Esophagus squamous epithelium (tissue), 5 donors: ENCODE results near the gene SLF2. TPM values are rescaled to one million over a fixed set of nuclear protein-coding genes. Genes with fewer than 3 reads are reported as not detected.

Experiments
- DNase-seq: peaks from one replicate; lab custom pipeline; 2025; lab: John Stamatoyannopoulos, UW
- H3K27ac ChIP-seq, 4 donors: fragments of 200-600 bp; sonication (generic); one replicate each; pipeline ENCODE4 v1.5.1; 2016 to 2019; ENCODE audit warnings: mild to moderate bottlenecking in 1 of 4
- H3K27me3 ChIP-seq, 4 donors: fragments of 200-600 bp; sonication (generic); 1 replicate in 3 of 4; 2 replicates in 1 of 4; pipeline versions ENCODE4 v1.5.1 to v1.6.0; 2017 to 2021; ENCODE audit warnings: antibody characterized with exemption in 1 of 4
- H3K36me3 ChIP-seq, 3 donors: fragments of 200-600 bp; sonication (generic); one replicate each; pipeline ENCODE4 v1.5.1; 2016 to 2019
- H3K4me1 ChIP-seq, 3 donors: fragments of 200-600 bp; sonication (generic); one replicate each; pipeline ENCODE4 v1.5.1; 2017 to 2019
- H3K4me3 ChIP-seq, 4 donors: fragments of 200-600 bp; sonication (generic); 1 replicate in 3 of 4; 2 replicates in 1 of 4; pipeline ENCODE4 v1.5.1; 2016 to 2019; ENCODE audit warnings: mild to moderate bottlenecking in 2 of 4, moderate library complexity in 1 of 4
- H3K9me3 ChIP-seq, 3 donors: fragments of 200-600 bp; sonication (generic); one replicate each; pipeline ENCODE4 v1.5.1; 2016 to 2019
- CTCF ChIP-seq, 6 experiments: fragments of 450-650 bp in 4 of 6; fragments of 200-600 bp in 2 of 6; sonication (generic) in 2 of 6; IDR thresholded peaks; one replicate each; pipeline ENCODE4 v1.5.1; 2016 to 2019; ENCODE audit warnings: antibody characterized with exemption in 6 of 6, mild to moderate bottlenecking in 4 of 6, moderate library complexity in 4 of 6
- POLR2A ChIP-seq, 4 donors: fragments of 450-650 bp; IDR thresholded peaks; one replicate each; pipeline ENCODE4 v1.6.1; 2017; ENCODE audit warnings: antibody characterized with exemption in 4 of 4, mild to moderate bottlenecking in 4 of 4, moderate library complexity in 3 of 4
- WGBS, 2 donors: methylation state at CpG; one replicate each; pipeline ENCODE4 v1.1.5; 2018; 5-methylcytosine and 5-hydroxymethylcytosine counted together
- intact Hi-C: fragments of 100-400 bp; cut with DNase I; formaldehyde crosslinking; loops from one replicate; pipeline ENCODE4 v1.15.0; 2022
- total RNA-seq, 4 donors: library from RNA; depleted of rRNA; stranded (reverse); fragments of >200 nt; gene quantifications; one replicate each; pipeline ENCODE4 v1.1.0, GENCODE V29; 2016
- donor health status: DM: yes; HTN: yes; CAD: no.

The SLF2 gene
- total RNA-seq, 4 donors from 2014 or later = 12.1 to 24.8 (median 13.5) TPM

GRCh38 chr10:100981178-100981772 is 68.5 kb downstream of the SLF2 start:
- no peak overlapping the region for H3K4me3 ChIP-seq
- TF ChIP-seq POLR2A (IDR thresholded peaks at IDR 0.05) = no peak
- TF ChIP-seq CTCF (IDR thresholded peaks at IDR 0.05) = no peak
- H3K36me3 ChIP-seq = peaks cover 5 to 88% (median 6%) of the 10 kb centered on the region in 3 donors
- DNase-seq = no peak
- H3K27ac ChIP-seq = no peak overlapping the region
- intact Hi-C loops = no loop called here
- H3K27me3 ChIP-seq = no peaks in the 10 kb centered on the region
- no peaks in the 10 kb centered on the region for H3K9me3 ChIP-seq
- WGBS, 2 donors = 71 to 76% methylated on average over 5 of the region's 5 CpGs
- H3K4me1 ChIP-seq = peaks cover 4 to 10% (median 6%) of the 10 kb centered on the region in 3 donors

GRCh38 chr10:100982916-100983830 is 70.4 kb downstream of the SLF2 start:
- 86 to 87% methylated on average over 11 of the region's 24 CpGs for WGBS, 2 donors
- intact Hi-C loops = no loop called here
- H3K4me1 ChIP-seq = peaks cover 16 to 24% (median 17%) of the 10 kb centered on the region in 3 donors
- H3K4me3 ChIP-seq = no peak overlapping the region
- H3K27ac ChIP-seq = no peak overlapping the region
- TF ChIP-seq CTCF (IDR thresholded peaks at IDR 0.05) (no peak), POLR2A (IDR thresholded peaks at IDR 0.05) (no peak)
- H3K9me3 ChIP-seq = no peaks in the 10 kb centered on the region
- no peak for DNase-seq
- peaks cover 5 to 80% (median 6%) of the 10 kb centered on the region in 3 donors for H3K36me3 ChIP-seq
- no peaks in the 10 kb centered on the region for H3K27me3 ChIP-seq

- WGBS, 2 donors = 85 to 86% methylated on average over 7 to 8 of the region's 13 CpGs
- Histone ChIP-seq H3K9me3 (no peaks in the 10 kb centered on the region), H3K36me3 (peaks cover 5 to 73% (median 6%) of the 10 kb centered on the region in 3 donors), H3K27me3 (no peaks in the 10 kb centered on the region), H3K4me3 (no peak overlapping the region), H3K4me1 (peaks cover 22 to 33% (median 22%) of the 10 kb centered on the region in 3 donors), H3K27ac (no peak overlapping the region)
- TF ChIP-seq CTCF (IDR thresholded peaks at IDR 0.05) (no peak), POLR2A (IDR thresholded peaks at IDR 0.05) (no peak)
- intact Hi-C loops = no loop called here
- no peak for DNase-seq
Observed at GRCh38 chr10:100983868-100984671, 71.3 kb downstream of the SLF2 start.

GRCh38 chr10:100984672-100985177 is 72.0 kb downstream of the SLF2 start:
- DNase-seq = no peak
- H3K27me3 ChIP-seq = no peaks in the 10 kb centered on the region
- H3K4me3 ChIP-seq = no peak overlapping the region
- no peak overlapping the region for H3K27ac ChIP-seq
- intact Hi-C loops = no loop called here
- peaks cover 22 to 40% (median 22%) of the 10 kb centered on the region in 3 donors for H3K4me1 ChIP-seq
- 52 to 77% methylated on average over 2 of the region's 2 CpGs for whole genome bisulfite sequencing, 2 donors
- TF ChIP-seq CTCF (IDR thresholded peaks at IDR 0.05) (no peak), POLR2A (IDR thresholded peaks at IDR 0.05) (no peak)
- H3K36me3 ChIP-seq = peaks cover 5 to 73% (median 12%) of the 10 kb centered on the region in 3 donors
- H3K9me3 ChIP-seq = no peaks in the 10 kb centered on the region
